GM18507 (cell line): ENCODE data around the gene GJD3.
A peak's percentile ranks its signal among the peaks of the same experiment; 100 is the strongest.

Experiments used
- DNase-seq: peaks from one replicate; pipeline ENCODE4 v3.0.0; 2011; ENCODE audit warnings: low read depth; ENCODE audit not compliant: insufficient read length; ENCODE audit errors: extremely low spot score
- FAIRE-seq: peaks from 2 replicates; lab custom pipeline; 2011; peaks lifted over from hg19 to GRCh38; lab: Jason Lieb, UNC

Gene GJD3

GRCh38 chr17:40343219-40344119, 21.1 kb downstream of the GJD3 start:
- DNase-seq (no peak), FAIRE-seq (no peak)

GRCh38 chr17:40342504-40343218, 21.9 kb downstream of the GJD3 start:
- no peak for FAIRE-seq
- no peak for DNase-seq

- FAIRE-seq (no peak), DNase-seq (no peak)
Observed at GRCh38 chr17:40341808-40342503, 22.6 kb downstream of the GJD3 start.

- DNase-seq (peak; percentile 64), FAIRE-seq (peak; percentile 91)
Observed at GRCh38 chr17:40340880-40341807, 23.4 kb downstream of the GJD3 start.

- no peak for DNase-seq
- FAIRE-seq: no peak
Observed at GRCh38 chr17:40340327-40340726, 24.2 kb downstream of the GJD3 start.

- DNase-seq (no peak), FAIRE-seq (no peak)
Observed at GRCh38 chr17:40338941-40339649, 25.4 kb downstream of the GJD3 start.

GRCh38 chr17:40338058-40338457, 26.5 kb downstream of the GJD3 start:
- FAIRE-seq: no peak
- DNase-seq: no peak

GRCh38 chr17:40337351-40337750, 27.2 kb downstream of the GJD3 start:
- DNase-seq: no peak
- FAIRE-seq: no peak

GRCh38 chr17:40335620-40336019, 28.9 kb downstream of the GJD3 start:
- FAIRE-seq (no peak), DNase-seq (no peak)

- DNase-seq (no peak), FAIRE-seq (no peak)
Observed at GRCh38 chr17:40333781-40334448, 30.6 kb downstream of the GJD3 start.

GRCh38 chr17:40331743-40332641, 32.5 kb downstream of the GJD3 start:
- FAIRE-seq (no peak), DNase-seq (no peak)

- DNase-seq: no peak
- no peak for FAIRE-seq
Observed at GRCh38 chr17:40330850-40331470, 33.6 kb downstream of the GJD3 start.

GRCh38 chr17:40329839-40330794, 34.4 kb downstream of the GJD3 start:
- DNase-seq (no peak), FAIRE-seq (peak; percentile 29)

GRCh38 chr17:40328386-40328766, 36.2 kb downstream of the GJD3 start:
- no peak for FAIRE-seq

GRCh38 chr17:40327735-40328385, 36.7 kb downstream of the GJD3 start:
- no peak for FAIRE-seq
- no peak for DNase-seq

More at GRCh38 chr17:40328386-40328766, 36.2 kb downstream of the GJD3 start:
- no peak for DNase-seq
